HG03108 (cell line): ENCODE results near the gene RASGRP4.
"Not testable (repeated sequence)": the region's sequence is repeated elsewhere in the genome, so short reads cannot be mapped to it uniquely, and the experiment has no call there.

ENCODE experiments used
- ATAC-seq: cut with Tn5 transposase; IDR thresholded peaks from one replicate; pipeline ENCODE4 v1.9.1; 2021; ENCODE audit warnings: moderate library complexity; ENCODE audit not compliant: unreplicated experiment

RASGRP4 gene

GRCh38 chr19:38375098-38375493, 50.9 kb downstream of the RASGRP4 start:
- no peak for ATAC-seq

- ATAC-seq: peak; percentile 94
Observed at GRCh38 chr19:38374332-38375097, 51.5 kb downstream of the RASGRP4 start, which contains the start of gene PSMD8. Gene PSMD8, plus strand, starts transcription at chr19:38374571. Its CDS starts 31 bp downstream, at chr19:38374602.

- no peak for ATAC-seq
Observed at GRCh38 chr19:38373907-38374331, 52.1 kb downstream of the RASGRP4 start.

- ATAC-seq: no peak
Observed at GRCh38 chr19:38371081-38371480, 54.9 kb downstream of the RASGRP4 start.

- no peak for ATAC-seq
Observed at GRCh38 chr19:38370299-38370698, 55.7 kb downstream of the RASGRP4 start.

- no peak for ATAC-seq
Observed at GRCh38 chr19:38369584-38369983, 56.4 kb downstream of the RASGRP4 start.

GRCh38 chr19:38367041-38367440, 59.0 kb downstream of the RASGRP4 start:
- no peak for ATAC-seq

GRCh38 chr19:38362946-38363688, 62.9 kb downstream of the RASGRP4 start:
- not testable (repeated sequence) for ATAC-seq

- ATAC-seq: peak; percentile 29
Observed at GRCh38 chr19:38362076-38362945, 63.7 kb downstream of the RASGRP4 start.

- ATAC-seq: peak; percentile 66
Observed at GRCh38 chr19:38361633-38362075, 64.4 kb downstream of the RASGRP4 start.

- ATAC-seq: no peak
Observed at GRCh38 chr19:38360839-38361631, 65.0 kb downstream of the RASGRP4 start.

GRCh38 chr19:38360351-38360750, 65.7 kb downstream of the RASGRP4 start:
- ATAC-seq: no peak

GRCh38 chr19:38359242-38360021, 66.6 kb downstream of the RASGRP4 start:
- ATAC-seq: no peak
